NCI-H187 treated with DMSO at 0.1 percent for 48 hours (cell line): ENCODE measurements around the gene PLA2G7.
"Not testable (repeated sequence)": the region's sequence is repeated elsewhere in the genome, so short reads cannot be mapped to it uniquely, and the experiment has no call there.

Experiments used
- DNase-seq: peaks from one replicate; lab custom pipeline; 2025; lab: John Stamatoyannopoulos, UW

Gene PLA2G7

DNA sequence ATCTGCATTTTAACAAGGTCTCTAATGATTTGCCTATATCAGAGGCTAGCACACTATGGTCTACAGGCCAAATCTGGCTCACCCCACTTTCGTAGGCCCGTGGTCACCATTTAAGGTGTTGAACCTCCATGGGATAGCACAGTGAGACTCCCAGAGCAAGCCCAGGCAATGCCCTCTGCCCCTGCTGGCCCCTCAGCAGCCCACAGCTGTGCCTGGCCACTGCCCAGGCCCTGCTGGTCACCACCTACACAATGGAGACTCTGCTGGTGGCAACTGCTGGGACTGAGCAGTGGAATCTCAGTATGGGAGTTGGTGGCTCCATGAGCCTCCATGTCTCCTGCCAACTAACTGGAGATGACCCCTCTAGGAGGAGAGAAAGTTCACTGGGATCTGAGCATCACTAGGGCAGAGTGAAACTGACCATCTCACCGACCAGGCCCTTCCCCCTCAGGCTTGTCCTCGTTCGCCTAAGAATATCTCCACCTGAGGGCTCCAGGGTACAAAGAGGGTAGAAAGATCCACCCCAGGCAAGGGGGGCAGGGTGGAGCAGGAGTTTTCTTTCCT is 13.8 kb upstream of the PLA2G7 start:
- no peak for DNase-seq

DNA sequence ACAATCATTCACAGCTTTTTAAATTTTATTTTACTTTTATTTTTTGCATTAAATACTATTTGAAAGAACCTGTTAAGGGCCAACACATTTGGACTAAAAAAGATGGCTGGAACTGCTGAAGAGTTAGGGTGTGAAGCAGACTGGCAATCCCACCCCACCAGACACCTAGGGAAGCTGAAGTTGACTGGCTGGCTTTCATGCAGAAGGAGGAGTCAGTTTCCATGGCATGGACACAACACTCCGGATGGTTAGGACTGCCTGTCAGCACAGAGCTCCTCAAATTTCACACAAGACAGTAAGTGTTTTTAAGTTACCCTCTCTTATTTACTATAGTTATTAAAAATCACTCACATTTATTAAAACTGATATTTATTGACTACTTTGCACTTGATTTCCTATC is 11.5 kb upstream of the PLA2G7 start, which contains the start of gene ANKRD66:
Gene ANKRD66, plus strand, starts transcription at position 238 of the 400 bp plus-strand sequence. CDS start 5,016 bp downstream, outside the sequence.
- no peak for DNase-seq

DNA sequence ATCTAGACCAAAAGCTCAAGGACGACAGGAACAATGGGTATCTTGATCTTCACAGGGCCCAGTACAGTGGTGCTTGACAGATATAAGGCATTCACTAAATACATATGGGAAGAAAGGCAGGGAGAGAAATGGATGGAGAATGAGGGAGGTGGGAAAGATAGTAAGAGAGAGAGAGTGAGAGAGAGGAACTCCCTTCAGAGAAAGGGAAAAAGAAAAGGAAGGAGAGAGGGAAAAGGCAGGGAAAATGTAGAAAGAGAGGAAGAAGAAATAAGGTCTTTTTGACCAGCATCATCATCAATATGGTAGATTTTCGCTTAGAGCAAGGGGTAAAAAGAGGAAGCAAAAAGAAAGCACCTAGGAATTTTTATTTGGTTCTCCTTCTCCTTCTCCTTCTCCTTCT is 10.8 kb upstream of the PLA2G7 start:
- DNase-seq: no peak

DNA sequence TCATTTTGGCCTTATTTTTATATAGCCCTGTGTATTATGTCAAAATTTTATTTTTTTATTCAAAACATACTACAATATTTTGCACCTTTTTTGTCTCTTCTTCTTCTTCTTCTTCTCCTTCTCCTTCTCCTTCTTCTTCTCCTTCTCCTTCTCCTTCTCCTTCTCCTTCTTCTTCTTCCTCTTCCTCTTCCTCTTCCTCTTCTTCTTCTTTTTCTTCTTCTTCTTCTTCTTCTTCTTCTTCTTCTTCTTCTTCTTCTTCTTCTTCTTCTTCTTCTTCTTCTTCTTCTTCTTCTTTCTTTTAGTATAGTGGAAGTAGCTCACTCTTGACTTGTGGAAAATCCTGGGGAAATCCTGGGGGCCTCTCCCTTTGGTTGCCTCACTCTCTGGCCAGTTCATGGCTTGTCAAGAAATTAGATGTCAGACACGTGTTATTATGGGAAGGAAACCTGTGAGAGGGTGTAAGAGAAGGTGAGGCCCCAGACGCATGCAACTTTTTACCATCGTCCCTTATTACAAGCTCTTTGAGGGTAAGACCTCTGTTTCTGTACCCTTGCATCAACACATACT is 9.1 kb upstream of the PLA2G7 start:
- DNase-seq: not testable (repeated sequence)

DNA sequence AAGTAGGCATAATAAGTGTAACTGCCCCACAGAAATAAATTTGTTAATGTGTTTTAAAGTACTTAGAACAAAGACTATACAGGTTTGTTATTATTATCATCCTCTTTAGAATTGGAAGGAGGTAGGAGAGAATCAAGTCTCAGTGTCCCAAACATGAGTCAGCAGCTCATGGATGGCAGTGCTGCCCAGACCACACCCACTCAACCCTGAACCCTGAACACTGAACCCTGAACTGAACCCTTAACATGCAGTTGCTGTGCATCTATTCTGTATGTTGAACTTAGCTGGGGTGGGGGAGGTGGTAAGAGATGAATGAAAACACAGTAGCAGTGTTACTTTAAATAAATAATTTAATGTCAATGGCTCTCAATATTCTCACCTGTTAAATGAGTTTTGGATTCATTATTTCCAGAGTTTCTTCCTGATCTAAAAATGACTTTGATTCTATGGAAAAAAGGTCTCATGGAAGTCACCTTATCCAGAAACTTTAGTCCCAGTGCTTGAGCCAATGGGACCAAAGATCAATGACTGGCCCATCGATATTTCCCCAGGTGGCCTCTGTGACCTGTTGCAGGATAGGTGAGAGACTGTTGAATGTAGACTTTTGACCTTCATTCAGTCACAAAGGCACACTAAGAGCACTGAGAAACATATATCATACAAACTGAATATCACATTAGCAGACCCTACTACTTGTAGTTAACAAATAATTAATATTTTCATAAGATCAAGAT is 8.4 kb upstream of the PLA2G7 start:
- DNase-seq: no peak

DNA sequence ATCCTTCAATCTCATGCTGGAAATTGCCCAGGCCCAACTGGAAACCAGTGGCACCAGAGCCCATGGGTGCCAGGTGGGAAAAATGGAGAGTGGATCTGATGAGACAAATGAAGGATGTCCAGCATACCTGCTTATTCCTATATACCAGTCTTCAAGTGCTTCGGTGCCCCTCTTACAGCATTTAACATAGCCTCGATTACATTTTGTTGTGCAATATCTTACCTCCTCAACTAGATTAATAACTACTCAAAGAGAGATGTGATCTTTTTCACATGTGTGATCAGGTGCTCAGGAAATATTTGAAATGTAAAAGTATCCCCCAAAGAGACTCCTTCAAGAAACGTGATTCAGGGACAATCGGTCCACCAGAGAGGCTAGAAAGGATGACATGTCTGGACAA is 6.7 kb upstream of the PLA2G7 start:
- DNase-seq: no peak

DNA sequence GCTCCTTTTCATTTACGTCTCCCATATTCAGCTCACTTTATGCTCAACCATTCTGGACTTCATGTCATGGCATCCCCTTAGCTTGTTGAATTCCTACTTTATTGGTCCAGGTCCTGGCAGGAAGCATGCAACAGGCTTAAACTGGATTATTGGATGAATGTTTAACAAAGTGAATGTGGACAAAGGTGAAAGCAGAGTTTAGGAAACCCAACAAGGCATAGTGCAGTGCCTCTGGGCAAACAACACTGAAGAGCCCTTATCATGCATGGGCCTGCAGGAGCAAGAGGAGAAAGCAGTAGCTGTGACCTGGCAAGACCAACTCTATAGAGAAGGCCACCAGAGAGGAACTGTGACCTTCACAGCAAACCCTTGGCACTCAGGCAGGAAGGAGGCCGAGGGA is 6.3 kb upstream of the PLA2G7 start:
- no peak for DNase-seq

DNA sequence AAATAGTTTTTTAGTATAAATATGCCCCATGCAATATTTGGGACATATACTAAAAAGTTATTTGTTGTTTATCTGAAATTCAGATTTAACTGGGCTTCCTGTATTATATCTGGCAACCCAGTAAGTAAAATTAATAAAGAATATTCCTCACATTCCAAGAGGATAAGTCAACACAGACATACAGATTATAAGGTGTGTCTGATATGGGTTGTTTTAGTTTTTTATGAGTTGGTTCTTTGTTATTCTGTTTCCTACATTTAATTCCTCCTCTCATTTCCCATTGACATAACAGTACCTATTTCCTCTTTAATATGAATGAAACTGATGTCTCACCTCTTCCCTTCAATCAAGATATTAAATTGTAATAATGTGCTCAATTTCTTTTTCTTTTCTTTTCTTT is 1.7 kb upstream of the PLA2G7 start:
- no peak for DNase-seq

DNA sequence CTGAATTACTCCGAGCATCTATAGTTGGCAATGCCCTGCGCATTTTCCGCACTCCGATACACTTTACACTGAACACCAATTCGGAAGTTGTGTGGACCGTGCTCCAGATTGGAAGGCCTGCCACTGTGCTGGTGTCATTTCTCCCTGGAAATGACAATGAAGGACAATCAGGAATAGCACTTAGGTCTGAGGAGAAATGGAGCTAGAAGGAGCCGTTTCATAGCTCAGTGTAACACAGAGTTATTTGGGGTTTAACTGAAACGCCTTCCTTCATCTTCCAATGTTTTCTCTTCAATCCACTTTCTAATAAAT is 501 bp upstream of the PLA2G7 start:
- no peak for DNase-seq

DNA sequence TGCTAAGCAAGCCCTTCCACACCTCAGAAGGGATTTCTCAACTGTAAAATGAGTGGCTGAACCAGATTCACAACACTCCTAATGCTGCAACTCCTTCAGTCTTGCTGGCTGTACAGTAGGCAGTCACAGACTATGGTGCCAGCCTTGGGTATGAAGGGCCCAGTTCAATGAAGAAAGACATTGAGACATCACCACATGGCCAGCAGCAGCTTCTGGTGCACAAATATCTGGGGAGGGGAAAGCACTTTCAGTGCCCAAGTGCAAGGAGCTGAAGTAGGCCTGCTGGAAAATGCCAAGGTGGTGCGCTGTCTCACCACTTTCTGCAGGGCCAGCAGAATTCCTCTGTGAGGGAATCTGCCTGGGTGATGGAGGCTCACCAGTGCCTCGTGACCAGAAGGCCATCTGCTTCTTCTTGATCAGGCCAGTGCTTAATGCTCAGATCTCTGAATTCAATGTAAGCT is 1.8 kb downstream of the PLA2G7 start:
- DNase-seq: no peak

DNA sequence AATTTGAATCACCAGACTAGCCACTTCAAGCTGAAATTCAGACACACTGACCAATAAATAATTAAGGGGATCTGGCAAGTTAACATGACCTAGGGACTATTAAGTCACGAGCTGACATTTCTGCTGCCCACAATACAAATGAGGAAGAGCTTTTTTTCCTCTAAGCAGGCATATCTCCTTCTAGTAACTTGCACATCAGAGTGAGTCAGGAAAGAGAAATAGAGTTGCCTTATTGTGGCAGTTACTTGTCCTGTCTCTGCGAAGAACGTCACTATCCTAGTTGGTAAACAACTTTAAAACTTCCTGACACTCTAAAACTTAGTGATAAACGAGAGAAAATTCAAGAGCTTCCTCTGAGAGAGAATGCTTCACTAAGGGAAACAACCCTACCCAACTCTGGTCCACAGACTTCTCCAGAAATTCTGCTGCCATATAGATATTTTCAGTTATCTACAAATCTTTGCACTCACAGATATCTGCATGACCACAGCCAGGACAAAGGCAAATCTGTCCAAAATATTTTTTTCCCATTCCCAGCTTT is 4.2 kb downstream of the PLA2G7 start:
- DNase-seq: no peak

DNA sequence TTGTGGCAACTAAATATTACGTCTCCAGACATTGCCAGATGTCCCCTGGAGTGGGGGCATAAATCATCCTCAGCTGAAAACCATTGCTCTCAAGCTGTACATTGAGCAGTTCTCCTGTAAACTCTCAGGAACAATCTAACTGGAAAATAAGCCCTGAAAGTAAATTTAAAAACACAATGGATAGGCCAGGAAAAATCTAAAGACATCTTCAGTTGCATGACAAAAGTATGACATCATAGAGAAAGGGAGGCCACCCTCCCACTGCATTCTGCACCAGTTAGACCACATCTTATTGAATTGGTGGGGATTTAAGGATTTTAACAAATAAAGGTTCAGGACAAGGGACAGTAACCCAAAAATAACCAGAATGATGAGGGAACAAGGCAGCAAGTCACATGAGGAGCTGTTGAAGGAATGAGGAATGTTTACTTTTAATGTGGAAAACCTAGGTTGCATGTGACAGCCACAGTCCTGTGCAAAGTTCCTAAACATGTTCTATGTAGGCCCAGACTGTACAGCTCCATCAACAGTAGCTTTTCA is 5.3 kb downstream of the PLA2G7 start:
- no peak for DNase-seq

DNA sequence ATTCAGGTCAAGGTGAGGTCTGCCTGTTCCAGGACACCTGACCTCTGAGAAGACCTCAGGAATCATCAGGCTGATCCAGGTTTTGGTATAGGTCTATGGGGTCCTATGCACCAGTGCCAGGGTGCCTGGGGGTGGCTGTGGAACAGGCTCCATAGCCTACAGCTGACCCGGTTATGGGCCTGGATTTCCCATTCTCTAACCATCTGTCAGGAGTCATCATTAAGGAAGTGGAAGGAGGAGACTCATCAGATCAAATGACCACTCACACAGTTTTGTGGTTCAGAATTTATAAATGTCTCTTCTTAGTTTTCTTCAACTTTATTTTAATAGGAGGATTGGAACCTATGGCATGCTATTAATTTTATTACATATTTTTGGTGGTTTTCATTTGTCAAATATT is 14.8 kb downstream of the PLA2G7 start:
- no peak for DNase-seq

DNA sequence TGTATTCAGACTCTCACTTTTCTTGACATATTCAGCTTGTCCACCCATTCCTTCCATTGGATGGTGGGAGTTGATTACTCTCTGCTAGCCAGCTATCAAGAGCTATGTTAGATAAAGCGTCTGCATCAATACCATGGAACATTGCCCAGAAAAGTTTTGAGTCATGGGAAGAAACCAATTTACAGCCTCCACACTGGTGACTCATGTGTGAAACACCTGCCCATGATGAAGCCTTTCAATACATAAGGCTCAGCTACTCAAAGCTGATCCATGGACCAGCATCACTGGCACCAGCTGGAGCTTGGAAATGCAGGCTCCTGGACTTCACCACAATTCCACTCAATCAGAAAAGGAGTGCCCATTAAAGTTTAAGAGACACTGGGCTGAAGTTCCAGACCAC is 16.1 kb downstream of the PLA2G7 start:
- no peak for DNase-seq

DNA sequence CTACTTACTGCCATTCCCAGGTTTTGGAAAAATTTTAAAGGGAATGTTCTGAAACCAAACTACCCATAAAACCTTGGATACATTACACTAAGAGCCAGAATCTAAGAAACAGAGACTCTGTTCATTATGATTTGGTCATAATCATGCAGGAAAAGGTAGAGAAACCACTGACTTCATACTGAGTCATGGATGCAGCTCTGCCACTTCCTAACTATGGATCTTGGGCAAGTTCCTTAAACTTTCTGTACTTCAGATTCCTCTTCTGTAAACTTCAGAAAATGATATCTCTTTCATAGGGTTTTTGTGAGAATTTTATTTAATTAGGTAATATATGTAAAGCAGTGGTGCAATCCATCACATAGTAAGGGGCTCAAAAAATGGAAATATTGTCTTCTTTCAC is 20.0 kb downstream of the PLA2G7 start:
- no peak for DNase-seq

DNA sequence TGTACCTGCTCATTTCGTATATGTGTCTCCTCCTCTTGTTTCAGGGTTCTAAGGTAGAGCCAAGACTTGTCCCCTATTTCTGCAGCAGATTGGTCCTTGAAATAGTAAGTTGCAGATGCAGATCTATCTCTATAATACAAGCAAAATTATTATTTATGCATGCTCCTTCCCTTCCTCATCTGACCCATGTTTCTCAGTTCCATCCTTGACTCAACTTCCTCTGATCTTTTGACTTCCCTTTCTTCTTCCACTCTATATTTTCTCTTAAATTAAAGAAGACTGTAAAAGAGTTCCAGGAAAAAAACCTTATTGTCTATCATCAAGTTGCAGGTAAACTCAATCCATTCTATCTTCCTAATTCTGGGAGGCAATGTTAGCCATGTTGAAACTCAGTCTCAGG is 23.7 kb downstream of the PLA2G7 start:
- DNase-seq: no peak

DNA sequence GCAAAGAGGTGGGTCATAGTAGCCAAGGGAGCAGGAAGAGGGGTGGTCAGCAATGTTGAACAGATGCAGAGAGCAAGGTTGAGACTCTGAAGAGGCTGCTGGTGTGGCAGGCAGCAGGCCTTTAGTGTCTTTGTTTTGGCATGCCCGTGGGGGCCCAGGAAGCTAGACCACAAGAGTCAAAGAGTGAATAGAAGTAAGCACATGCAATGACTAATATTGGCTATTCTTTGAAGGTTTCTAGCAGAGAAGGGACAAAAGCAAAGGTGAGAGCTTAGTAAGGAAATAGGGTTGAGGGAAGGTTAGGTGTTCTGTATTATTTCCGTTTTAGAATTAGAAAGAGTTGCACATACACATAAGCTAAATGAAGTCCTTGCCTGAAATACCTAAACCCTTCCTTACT is 28.7 kb downstream of the PLA2G7 start:
- no peak for DNase-seq

DNA sequence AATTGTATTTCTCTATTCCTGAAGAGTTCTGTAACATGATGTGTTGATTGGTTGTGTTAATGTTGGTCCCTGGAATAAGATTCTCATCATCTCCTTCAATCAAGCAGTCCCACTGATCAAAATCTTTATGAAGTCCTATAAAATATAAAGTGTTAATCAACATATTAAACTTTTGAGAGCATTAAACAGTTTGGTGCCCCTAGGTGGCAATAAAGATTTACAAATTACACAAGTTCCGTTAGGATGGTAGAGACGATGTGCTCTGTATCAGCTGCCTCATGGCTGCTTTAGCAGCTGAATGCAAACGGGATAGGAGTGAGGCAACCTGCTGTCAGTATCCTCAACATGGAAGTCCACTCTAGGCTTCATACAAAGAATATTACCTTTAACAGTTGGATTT is 30.6 kb downstream of the PLA2G7 start:
- DNase-seq: no peak

DNA sequence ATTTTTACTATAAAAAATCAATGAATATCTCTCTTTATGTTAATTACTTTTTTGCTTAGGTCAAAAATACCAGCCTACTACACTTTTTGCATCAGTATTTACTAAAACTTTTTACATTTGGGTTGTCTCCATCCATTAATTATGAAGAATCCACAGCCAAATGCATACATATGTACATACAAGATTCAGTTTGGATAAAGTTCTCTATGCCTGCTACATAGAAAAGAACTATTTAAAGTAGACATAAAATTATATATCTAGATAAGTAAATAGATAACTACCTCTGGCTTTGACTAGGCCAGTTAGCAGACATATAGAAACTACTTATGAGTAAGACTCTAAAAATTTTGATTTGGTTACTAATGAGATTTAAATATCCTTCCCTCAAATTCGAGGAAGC is 35.2 kb downstream of the PLA2G7 start:
- DNase-seq: no peak

DNA sequence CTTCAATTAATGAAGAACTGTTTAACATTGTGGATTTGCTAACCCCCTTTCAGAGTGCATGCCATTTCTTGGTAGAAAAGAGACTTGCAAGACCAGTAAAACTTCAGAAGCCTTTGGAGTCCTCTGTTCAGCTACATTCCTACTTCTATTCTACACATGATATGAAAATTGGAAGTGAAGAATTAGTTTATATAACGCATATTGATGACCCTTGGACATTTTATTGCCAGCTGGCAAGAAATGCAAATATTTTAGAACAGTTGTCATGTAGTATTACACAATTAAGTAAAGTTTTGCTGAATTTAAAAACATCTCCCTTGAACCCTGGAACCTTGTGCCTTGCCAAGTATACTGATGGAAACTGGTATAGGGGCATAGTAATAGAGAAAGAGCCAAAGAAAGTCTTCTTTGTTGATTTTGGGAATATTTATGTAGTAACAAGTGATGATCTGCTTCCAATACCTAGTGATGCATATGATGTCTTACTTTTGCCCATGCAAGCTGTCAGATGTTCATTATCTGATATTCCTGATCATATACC is 44.2 kb downstream of the PLA2G7 start:
- no peak for DNase-seq

DNA sequence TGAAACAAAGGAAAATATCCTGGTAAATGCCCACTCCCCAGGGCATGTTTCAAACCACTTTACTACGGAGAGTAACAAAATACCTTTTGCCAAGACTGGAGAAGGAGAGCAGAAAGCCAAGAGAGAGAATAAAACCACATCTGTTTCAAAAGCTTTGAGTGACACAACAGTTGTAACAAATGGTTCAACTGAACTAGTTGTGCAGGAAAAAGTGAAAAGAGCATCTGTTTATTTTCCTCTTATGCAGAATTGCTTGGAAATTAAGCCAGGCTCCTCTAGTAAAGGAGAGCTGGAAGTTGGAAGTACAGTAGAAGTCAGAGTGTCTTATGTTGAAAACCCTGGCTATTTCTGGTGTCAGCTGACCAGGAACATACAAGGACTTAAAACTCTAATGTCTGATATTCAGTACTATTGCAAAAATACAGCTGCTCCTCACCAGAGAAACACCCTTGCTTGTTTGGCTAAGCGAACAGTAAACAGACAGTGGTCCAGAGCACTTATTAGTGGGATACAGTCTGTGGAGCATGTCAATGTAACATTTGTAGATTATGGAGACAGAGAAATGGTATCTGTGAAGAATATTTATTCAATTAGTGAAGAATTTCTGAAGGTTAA is 44.9 kb downstream of the PLA2G7 start:
- no peak for DNase-seq

DNA sequence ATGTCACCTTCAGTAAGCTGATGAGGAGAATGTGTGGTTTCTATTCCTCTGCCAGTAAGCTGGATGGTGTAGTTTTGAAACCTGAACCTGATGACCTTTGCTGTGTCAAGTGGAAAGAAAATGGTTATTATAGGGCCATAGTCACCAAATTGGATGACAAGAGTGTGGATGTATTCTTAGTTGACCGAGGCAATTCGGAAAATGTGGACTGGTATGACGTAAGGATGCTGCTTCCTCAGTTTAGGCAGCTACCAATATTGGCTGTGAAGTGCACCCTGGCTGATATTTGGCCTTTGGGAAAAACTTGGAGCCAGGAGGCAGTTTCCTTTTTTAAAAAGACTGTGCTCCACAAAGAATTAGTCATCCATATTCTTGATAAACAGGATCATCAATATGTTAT is 45.5 kb downstream of the PLA2G7 start:
- DNase-seq: no peak

DNA sequence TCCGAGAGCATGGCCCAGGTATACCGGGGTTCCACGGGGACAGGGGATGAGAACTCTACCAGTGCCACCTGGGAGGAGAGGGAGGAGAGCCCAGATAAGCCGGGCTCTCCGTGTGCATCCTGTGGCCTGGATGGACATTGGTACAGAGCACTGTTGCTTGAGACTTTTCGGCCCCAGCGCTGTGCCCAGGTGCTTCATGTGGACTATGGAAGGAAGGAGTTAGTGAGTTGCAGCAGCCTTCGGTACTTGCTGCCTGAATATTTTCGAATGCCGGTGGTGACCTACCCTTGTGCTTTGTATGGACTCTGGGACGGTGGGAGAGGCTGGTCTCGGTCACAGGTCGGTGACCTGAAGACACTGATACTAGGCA is 46.2 kb downstream of the PLA2G7 start:
- DNase-seq: no peak
